WTC11 (cell line): Measurements from ENCODE around the gene NBAS. TPM values are rescaled to one million over a fixed set of nuclear protein-coding genes. Genes with fewer than 3 reads are reported as not detected.

ENCODE experiments used
- ATAC-seq: fragments of 200-7000 bp; cut with Tn5 transposase; 2 replicates; pipeline ENCODE4 v1.10.0; 2021; ENCODE audit warnings: mild to moderate bottlenecking, moderate library complexity
- CTCF ChIA-PET: fragments of 300-600 bp; sonication (Branson Sonifier 250); formaldehyde crosslinking; loops from one replicate; lab custom pipeline; 2021; ENCODE audit warnings: antibody characterized with exemption; lab: Charles Lee
- POLR2A ChIA-PET: fragments of 350-600 bp; sonication (Branson Sonifier 250); formaldehyde crosslinking; loops from one replicate; lab custom pipeline; 2021; ENCODE audit warnings: antibody characterized with exemption; lab: Charles Lee
- DNase-seq: peaks from one replicate; pipeline ENCODE4 v3.0.0; 2021; ENCODE audit warnings: low spot score
- H3K27ac Mint-ChIP-seq: 2 replicates; pipeline ENCODE4 v1.8.0; 2021; ENCODE audit warnings: mixed read lengths
- H3K27me3 Mint-ChIP-seq: 2 replicates; pipeline ENCODE4 v1.8.0; 2021; ENCODE audit warnings: low read depth, mild to moderate bottlenecking, moderate library complexity, mixed read lengths
- H3K36me3 Mint-ChIP-seq: 2 replicates; pipeline ENCODE4 v1.8.0; 2021; ENCODE audit warnings: mixed read lengths
- H3K4me1 Mint-ChIP-seq: 2 replicates; pipeline ENCODE4 v1.8.0; 2022; ENCODE audit warnings: mixed read lengths
- H3K4me3 Mint-ChIP-seq: 2 replicates; pipeline ENCODE4 v1.8.0; 2021; ENCODE audit warnings: mild to moderate bottlenecking, moderate library complexity, mixed read lengths
- H3K9me3 Mint-ChIP-seq: 2 replicates; pipeline ENCODE4 v1.8.0; 2021; ENCODE audit warnings: mixed read lengths
- ATF6 ChIP-seq: sonication (generic); formaldehyde crosslinking; IDR thresholded peaks from 2 replicates; pipeline ENCODE4 v1.8.1; 2023; ENCODE audit warnings: mild to moderate bottlenecking, missing genetic modification reagents
- CDX4 ChIP-seq: fragments of 250-450 bp; sonication (Bioruptor Pico); IDR thresholded peaks from 2 replicates; pipeline ENCODE4 v1.9.0; 2021; ENCODE audit warnings: moderate library complexity, mild to moderate bottlenecking, inconsistent platforms, borderline replicate concordance
- HMGXB4 ChIP-seq: sonication (generic); formaldehyde crosslinking; IDR thresholded peaks from 2 replicates; pipeline ENCODE4 v1.8.1; 2023; ENCODE audit warnings: mild to moderate bottlenecking, moderate library complexity, missing genetic modification reagents
- SP1 ChIP-seq: sonication (generic); formaldehyde crosslinking; conservative IDR thresholded peaks from 2 replicates; pipeline ENCODE4 v1.8.1; 2022; ENCODE audit warnings: missing genetic modification reagents
- STAT6 ChIP-seq: sonication (generic); formaldehyde crosslinking; conservative IDR thresholded peaks from 2 replicates; pipeline ENCODE4 v1.8.1; 2023; ENCODE audit warnings: mild to moderate bottlenecking, low read depth, missing genetic modification reagents, moderate library complexity
- ZBTB21 ChIP-seq: sonication (generic); formaldehyde crosslinking; IDR thresholded peaks from 2 replicates; pipeline ENCODE4 v1.8.1; 2023; ENCODE audit warnings: mild to moderate bottlenecking, missing genetic modification reagents, borderline replicate concordance
- ZNF219 ChIP-seq: sonication (generic); formaldehyde crosslinking; IDR thresholded peaks from 2 replicates; pipeline ENCODE4 v1.8.0; 2023; ENCODE audit warnings: missing genetic modification reagents, mild to moderate bottlenecking, borderline replicate concordance
- ZNF317 ChIP-seq: sonication (generic); formaldehyde crosslinking; IDR thresholded peaks from 2 replicates; pipeline ENCODE4 v1.8.1; 2023; ENCODE audit warnings: low read depth, mild to moderate bottlenecking, moderate library complexity, missing genetic modification reagents, borderline replicate concordance
- ZNF671 ChIP-seq: fragments of 250-450 bp; sonication (Bioruptor Pico); IDR thresholded peaks from 2 replicates; pipeline ENCODE4 v1.8.0; 2021; ENCODE audit warnings: mild to moderate bottlenecking
- total RNA-seq: library from RNA; stranded (reverse); gene quantifications from 3 replicates; pipeline ENCODE4 v1.2.3, GENCODE V29; 2021
- TF ChIP-seq, protein P1 (sequence below): sonication (generic); formaldehyde crosslinking; IDR thresholded peaks from 2 replicates; pipeline ENCODE4 v1.8.1; 2023; ENCODE audit warnings: mild to moderate bottlenecking, missing genetic modification reagents
- TF ChIP-seq, protein P2 (sequence below): sonication (generic); formaldehyde crosslinking; IDR thresholded peaks from 2 replicates; pipeline ENCODE4 v1.8.1; 2022; ENCODE audit warnings: low read depth, mild to moderate bottlenecking, moderate library complexity, missing genetic modification reagents, borderline replicate concordance

NBAS gene
- total RNA-seq, 1 experiment from 2014 or later: 32.3 TPM

- peaks cover 4% of the 10 kb centered on the region for H3K9me3 Mint-ChIP-seq
- DNase-seq: no peak
- ATAC-seq: no peak
These were observed 53.4 kb downstream of the NBAS start for GRCh38 chr2:15507697-15508096.

DNA sequence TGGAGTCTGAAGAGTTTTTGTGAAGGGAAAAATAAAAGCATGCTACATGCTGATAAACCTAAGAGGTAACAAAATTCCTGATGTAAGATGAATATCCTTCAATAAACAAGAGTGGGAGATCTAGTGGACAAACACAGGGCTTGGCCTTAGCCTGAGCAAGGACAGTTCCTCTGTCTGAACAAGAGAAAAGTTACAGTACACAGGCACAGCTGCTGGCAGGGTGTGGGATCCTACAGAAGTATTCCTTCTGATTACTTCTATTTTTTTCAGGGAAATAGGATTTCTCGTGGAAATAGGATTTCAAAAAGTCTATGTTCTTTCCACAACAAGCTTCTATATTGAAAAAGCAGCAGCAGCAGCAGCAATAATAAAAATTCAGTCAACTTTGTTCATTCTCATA lies 54.1 kb downstream of the NBAS start:
- no peak overlapping the region for H3K4me3 Mint-ChIP-seq
- no peak for ATAC-seq
- peaks cover 12% of the 10 kb centered on the region for H3K36me3 Mint-ChIP-seq
- CTCF ChIA-PET: interaction anchor here (2.7 kb wide), 1 partner anchor 70 kb away, joined by 7 read pairs; no protein-coding TSS in a partner anchor
- no peaks in the 10 kb centered on the region for H3K9me3 Mint-ChIP-seq
- DNase-seq: no peak
- peaks cover 12% of the 10 kb centered on the region for H3K4me1 Mint-ChIP-seq
- POLR2A ChIA-PET: no interaction called here
- peak overlapping the region; percentile 42 for H3K27ac Mint-ChIP-seq
- TF ChIP-seq ZNF671 (CRISPR knock-in tag) (no peak), STAT6 (CRISPR knock-in tag) (no peak), ZNF219 (no peak), SP1 (CRISPR knock-in tag) (no peak), CDX4 (CRISPR knock-in tag) (no peak), HMGXB4 (CRISPR knock-in tag) (no peak)
- TF ChIP-seq, protein P1, sequence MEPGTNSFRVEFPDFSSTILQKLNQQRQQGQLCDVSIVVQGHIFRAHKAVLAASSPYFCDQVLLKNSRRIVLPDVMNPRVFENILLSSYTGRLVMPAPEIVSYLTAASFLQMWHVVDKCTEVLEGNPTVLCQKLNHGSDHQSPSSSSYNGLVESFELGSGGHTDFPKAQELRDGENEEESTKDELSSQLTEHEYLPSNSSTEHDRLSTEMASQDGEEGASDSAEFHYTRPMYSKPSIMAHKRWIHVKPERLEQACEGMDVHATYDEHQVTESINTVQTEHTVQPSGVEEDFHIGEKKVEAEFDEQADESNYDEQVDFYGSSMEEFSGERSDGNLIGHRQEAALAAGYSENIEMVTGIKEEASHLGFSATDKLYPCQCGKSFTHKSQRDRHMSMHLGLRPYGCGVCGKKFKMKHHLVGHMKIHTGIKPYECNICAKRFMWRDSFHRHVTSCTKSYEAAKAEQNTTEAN: no peak
- H3K27me3 Mint-ChIP-seq: no peaks in the 10 kb centered on the region

More at GRCh38 chr2:15507697-15508096, 53.4 kb downstream of the NBAS start:
- ChIA-PET POLR2A (no interaction called here), CTCF (interaction anchor here (0.6 to 2.7 kb wide), 2 partner anchors 54 to 70 kb away, joined by 3 to 7 read pairs; no protein-coding TSS in a partner anchor)
- TF ChIP-seq ZNF317 (CRISPR knock-in tag): no peak
- TF ChIP-seq ZBTB21 (CRISPR knock-in tag): no peak
- TF ChIP-seq ATF6 (CRISPR knock-in tag): no peak
- TF ChIP-seq, protein P2, sequence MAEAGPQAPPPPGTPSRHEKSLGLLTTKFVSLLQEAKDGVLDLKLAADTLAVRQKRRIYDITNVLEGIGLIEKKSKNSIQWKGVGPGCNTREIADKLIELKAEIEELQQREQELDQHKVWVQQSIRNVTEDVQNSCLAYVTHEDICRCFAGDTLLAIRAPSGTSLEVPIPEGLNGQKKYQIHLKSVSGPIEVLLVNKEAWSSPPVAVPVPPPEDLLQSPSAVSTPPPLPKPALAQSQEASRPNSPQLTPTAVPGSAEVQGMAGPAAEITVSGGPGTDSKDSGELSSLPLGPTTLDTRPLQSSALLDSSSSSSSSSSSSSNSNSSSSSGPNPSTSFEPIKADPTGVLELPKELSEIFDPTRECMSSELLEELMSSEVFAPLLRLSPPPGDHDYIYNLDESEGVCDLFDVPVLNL (CRISPR knock-in tag): no peak
- Mint-ChIP-seq H3K4me3 (no peak overlapping the region), H3K27ac (no peak overlapping the region), H3K27me3 (no peaks in the 10 kb centered on the region), H3K4me1 (peaks cover 12% of the 10 kb centered on the region), H3K36me3 (peaks cover 13% of the 10 kb centered on the region)
